Endothelial cell of umbilical vein (primary cell): ENCODE results near the gene SCARF2. TPM values are rescaled to one million over a fixed set of nuclear protein-coding genes. Genes with fewer than 3 reads are reported as not detected.

Source experiments
- BruUV-seq: library from RNA; stranded (reverse); fragments of 400-500 nt; replicated peaks from 2 replicates; lab custom pipeline; 2021; lab: Mats Ljungman, UMichigan
- CTCF ChIA-PET: fragments of 300-600, 350-600 bp; sonication (Branson Sonifier 250); formaldehyde crosslinking; loops from one replicate; lab custom pipeline; 2021; ENCODE audit warnings: antibody characterized with exemption, inconsistent platforms; lab: Charles Lee
- POLR2A ChIA-PET: fragments of 300-600, 350-600 bp; sonication (Branson Sonifier 250); formaldehyde crosslinking; loops from one replicate; lab custom pipeline; 2021; ENCODE audit warnings: antibody characterized with exemption, inconsistent platforms; lab: Charles Lee
- DNase-seq: peaks from one replicate; pipeline ENCODE4 v3.0.0-alpha.2; 2011; ENCODE audit warnings: low read depth, low spot score
- FAIRE-seq: peaks from 2 replicates; lab custom pipeline; 2011; peaks lifted over from hg19 to GRCh38; lab: Jason Lieb, UNC
- H2AFZ ChIP-seq: 2 replicates; pipeline ENCODE4 v1.6.0; 2012; ENCODE audit warnings: low read depth, low read length, control low read depth, inconsistent platforms
- H3K27ac ChIP-seq: 2 replicates; pipeline ENCODE4 v1.5.1; 2011; ENCODE audit warnings: low read depth, mild to moderate bottlenecking, control low read depth, low read length, moderate library complexity; ENCODE audit not compliant: insufficient read depth
- H3K27me3 ChIP-seq, 2 experiments: 2 replicates each; pipeline versions ENCODE4 v1.6.0 to v1.6.1; 2011; ENCODE audit warnings: low read length in 2 of 2, mixed read lengths in 1 of 2; ENCODE audit not compliant: control insufficient read depth in 2 of 2, insufficient read depth in 2 of 2
- H3K36me3 ChIP-seq, 2 experiments: 2 replicates in 1 of 2; 3 replicates in 1 of 2; pipeline ENCODE4 v1.5.1; 2011; ENCODE audit warnings: low read length in 2 of 2, mild to moderate bottlenecking in 1 of 2, moderate library complexity in 1 of 2; ENCODE audit not compliant: control insufficient read depth in 2 of 2, insufficient read depth in 2 of 2; ENCODE audit errors: extremely low read depth in 1 of 2
- H3K4me1 ChIP-seq: 3 replicates; pipeline ENCODE4 v1.5.1; 2011; ENCODE audit warnings: mild to moderate bottlenecking, low read length; ENCODE audit not compliant: control insufficient read depth, insufficient read depth; ENCODE audit errors: extremely low read depth
- H3K4me2 ChIP-seq: 2 replicates; pipeline ENCODE4 v1.6.1; 2011; ENCODE audit warnings: low read length, control low read depth, mixed read lengths; ENCODE audit not compliant: insufficient read depth
- H3K4me3 ChIP-seq, 3 experiments: fragments of 200-600 bp in 1 of 3; sonication (generic), shearing (Covaris generic) in 1 of 3; replicated peaks in 1 of 3; 2 replicates each; pipeline ENCODE4 v1.5.1; 2011 to 2016; ENCODE audit warnings: control low read depth in 3 of 3, low read length in 3 of 3, mild to moderate bottlenecking in 2 of 3, inconsistent platforms in 1 of 3, low read depth in 1 of 3, moderate library complexity in 1 of 3; ENCODE audit not compliant: insufficient read depth in 1 of 3
- H3K79me2 ChIP-seq: 2 replicates; pipeline ENCODE4 v1.6.0; 2012; ENCODE audit warnings: low read length, inconsistent platforms; ENCODE audit not compliant: control insufficient read depth, insufficient read depth
- H3K9ac ChIP-seq: replicated peaks from 2 replicates; pipeline ENCODE3; 2011; ENCODE audit warnings: low read length, control low read depth; ENCODE audit not compliant: insufficient read depth; ENCODE audit errors: extremely low read depth
- H3K9me1 ChIP-seq: replicated peaks from 3 replicates; pipeline ENCODE4 v1.6.0; 2011; ENCODE audit warnings: mild to moderate bottlenecking, low read length; ENCODE audit not compliant: control insufficient read depth, insufficient read depth; ENCODE audit errors: extremely low read depth
- H3K9me3 ChIP-seq: replicated peaks from 2 replicates; pipeline ENCODE4 v1.5.1; 2012; ENCODE audit warnings: low read length, inconsistent platforms; ENCODE audit not compliant: control insufficient read depth, insufficient read depth
- H4K20me1 ChIP-seq: replicated peaks from 2 replicates; pipeline ENCODE3; 2011; ENCODE audit warnings: mild to moderate bottlenecking, low read length; ENCODE audit not compliant: control insufficient read depth, insufficient read depth; ENCODE audit errors: extremely low read depth
- FOS ChIP-seq: IDR thresholded peaks from 2 replicates; pipeline ENCODE4 v1.6.1; 2011; ENCODE audit warnings: mild to moderate bottlenecking, low read length, moderate library complexity, borderline replicate concordance; ENCODE audit not compliant: insufficient read depth
- GATA2 ChIP-seq: IDR thresholded peaks from 2 replicates; pipeline ENCODE4 v1.7.0; 2011; ENCODE audit warnings: low read depth, mild to moderate bottlenecking, moderate library complexity, mixed read lengths, low read length; ENCODE audit not compliant: insufficient read length, insufficient read depth
- JUN ChIP-seq: IDR thresholded peaks from 2 replicates; pipeline ENCODE4 v1.6.1; 2011; ENCODE audit warnings: borderline replicate concordance, low read depth; ENCODE audit not compliant: insufficient read length, insufficient read depth
- MYC ChIP-seq: IDR thresholded peaks from one replicate; pipeline ENCODE4 v1.6.1; 2011; ENCODE audit warnings: mild to moderate bottlenecking, low read depth, low read length
- POLR2A ChIP-seq: IDR thresholded peaks from 2 replicates; pipeline ENCODE4 v1.6.1; 2012; ENCODE audit warnings: low read depth, mild to moderate bottlenecking, control low read depth, low read length
- POLR2AphosphoS5 ChIP-seq: IDR thresholded peaks from 2 replicates; pipeline ENCODE4 v1.6.1; 2012; ENCODE audit warnings: low read depth, mild to moderate bottlenecking, control low read depth, low read length, moderate library complexity; ENCODE audit not compliant: insufficient read depth
- dilution Hi-C: fragments of 300-500 bp; cut with MboI; formaldehyde crosslinking; loops from one replicate; pipeline ENCODE4 v1.15.0; 2019; ENCODE audit warnings: low sequenced_read_pairs; ENCODE audit not compliant: extremely low pct_ligation_motif_present
- intact Hi-C: fragments of 100-400 bp; cut with micrococcal nuclease; formaldehyde crosslinking; loops from one replicate; pipeline ENCODE4 v1.10.0; 2022
- polyA plus RNA-seq, 4 experiments: library from polyadenylated mRNA; depleted of rRNA in 3 of 4; stranded (reverse) in 3 of 4; unstranded in 1 of 4; fragments of >200 nt; gene quantifications; 2 replicates each; pipeline versions ENCODE4 v1.2.1 to v1.2.3, GENCODE V29; 2011 to 2012; ENCODE audit warnings: missing spikeins in 1 of 4
- total RNA-seq: library from RNA; stranded (reverse); gene quantifications from 2 replicates; pipeline ENCODE4 v1.2.3, GENCODE V29; 2021
- TF ChIP-seq, protein P1 (sequence below), 2 donors: IDR thresholded peaks; 1 replicate in 1 of 2; 2 replicates in 1 of 2; pipeline ENCODE4 v1.5.1; 2011; ENCODE audit warnings: low read length in 2 of 2, mild to moderate bottlenecking in 2 of 2, moderate library complexity in 2 of 2, control low read depth in 1 of 2, inconsistent platforms in 1 of 2, low read depth in 1 of 2; ENCODE audit not compliant: insufficient read depth in 1 of 2; ENCODE audit errors: extremely low read depth in 1 of 2
- TF ChIP-seq, protein P2 (sequence below): IDR thresholded peaks from 2 replicates; pipeline ENCODE4 v1.6.1; 2011; ENCODE audit not compliant: insufficient read depth, insufficient read length

Gene SCARF2
- total and polyA plus RNA-seq, 2 donors (not counting 3 experiments of a cell fraction or from before 2014, with no cell fraction given): 15.7 to 20.1 TPM

DNA sequence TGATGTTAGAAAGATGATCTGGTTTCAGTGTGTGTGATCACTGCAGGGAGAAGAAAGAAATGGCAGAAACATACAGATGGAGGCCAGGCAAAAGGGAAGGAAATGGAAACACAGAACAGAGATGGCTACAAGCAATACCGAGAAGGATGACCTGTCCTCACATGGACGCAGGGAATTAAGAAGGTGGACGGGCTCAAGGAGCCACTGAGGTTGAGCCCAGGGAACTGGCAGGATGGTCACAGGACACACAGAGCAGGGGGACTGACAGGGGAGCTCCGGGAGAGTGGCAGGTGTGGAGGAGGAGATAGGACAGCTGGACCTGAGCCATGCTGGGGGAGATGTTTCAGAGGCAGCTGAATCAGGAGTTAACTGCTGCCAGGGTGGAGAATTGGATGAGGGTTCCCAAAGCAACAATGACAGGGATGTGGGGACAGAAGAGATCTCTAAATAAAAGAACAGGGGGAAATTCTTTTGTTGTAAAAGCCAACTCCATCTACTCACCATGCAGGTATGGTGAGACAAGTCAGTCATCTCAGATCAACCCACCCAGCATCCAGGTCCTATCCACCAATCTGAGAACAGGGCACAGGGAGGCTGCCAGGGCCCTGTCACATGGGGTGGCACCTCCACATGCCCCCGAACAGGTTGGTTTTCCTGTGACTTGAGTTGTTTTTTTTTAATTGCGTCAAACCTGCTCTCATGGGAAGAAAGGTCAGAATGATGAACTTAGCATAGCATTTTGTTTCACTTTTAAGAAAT is 31.7 kb upstream of the SCARF2 start:
- BruUV-seq: no TSS peak

More for the DNA sequence above, 31.7 kb upstream of the SCARF2 start:
- intact Hi-C loops (no loop called here), dilution Hi-C loops (no loop called here)
- H3K79me2 ChIP-seq: no peaks in the 10 kb centered on the region
- no peaks in the 10 kb centered on the region for H3K4me1 ChIP-seq
- no peaks in the 10 kb centered on the region for H4K20me1 ChIP-seq
- no peaks in the 10 kb centered on the region for H3K27me3 ChIP-seq
- FAIRE-seq (no peak), DNase-seq (no peak)
- peaks cover 0 to 6% of the 10 kb centered on the region in 2 experiments for H3K36me3 ChIP-seq
- H3K9ac ChIP-seq: no peak overlapping the region
- no peaks in the 10 kb centered on the region for H3K9me1 ChIP-seq
- ChIA-PET POLR2A (interaction anchor here (0.6 kb wide), 1 partner anchor 58 kb away, joined by 3 read pairs; no protein-coding TSS in a partner anchor), CTCF (interaction anchor here (1.1 to 1.4 kb wide), 2 partner anchors 13 to 51 kb away, joined by 4 to 6 read pairs; no protein-coding TSS in a partner anchor)
- no peak for TF ChIP-seq POLR2AphosphoS5
- no peak for TF ChIP-seq MYC
- TF ChIP-seq FOS: no peak
- TF ChIP-seq, protein P1, sequence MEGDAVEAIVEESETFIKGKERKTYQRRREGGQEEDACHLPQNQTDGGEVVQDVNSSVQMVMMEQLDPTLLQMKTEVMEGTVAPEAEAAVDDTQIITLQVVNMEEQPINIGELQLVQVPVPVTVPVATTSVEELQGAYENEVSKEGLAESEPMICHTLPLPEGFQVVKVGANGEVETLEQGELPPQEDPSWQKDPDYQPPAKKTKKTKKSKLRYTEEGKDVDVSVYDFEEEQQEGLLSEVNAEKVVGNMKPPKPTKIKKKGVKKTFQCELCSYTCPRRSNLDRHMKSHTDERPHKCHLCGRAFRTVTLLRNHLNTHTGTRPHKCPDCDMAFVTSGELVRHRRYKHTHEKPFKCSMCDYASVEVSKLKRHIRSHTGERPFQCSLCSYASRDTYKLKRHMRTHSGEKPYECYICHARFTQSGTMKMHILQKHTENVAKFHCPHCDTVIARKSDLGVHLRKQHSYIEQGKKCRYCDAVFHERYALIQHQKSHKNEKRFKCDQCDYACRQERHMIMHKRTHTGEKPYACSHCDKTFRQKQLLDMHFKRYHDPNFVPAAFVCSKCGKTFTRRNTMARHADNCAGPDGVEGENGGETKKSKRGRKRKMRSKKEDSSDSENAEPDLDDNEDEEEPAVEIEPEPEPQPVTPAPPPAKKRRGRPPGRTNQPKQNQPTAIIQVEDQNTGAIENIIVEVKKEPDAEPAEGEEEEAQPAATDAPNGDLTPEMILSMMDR (IDR thresholded peaks at IDR 0.05; ENCODE audit: extremely low read depth in 1 of 2, insufficient read depth in 1 of 2, low read depth in 1 of 2, low read length in 2 of 2): no peak
- TF ChIP-seq POLR2A: no peak
- TF ChIP-seq, protein P2, sequence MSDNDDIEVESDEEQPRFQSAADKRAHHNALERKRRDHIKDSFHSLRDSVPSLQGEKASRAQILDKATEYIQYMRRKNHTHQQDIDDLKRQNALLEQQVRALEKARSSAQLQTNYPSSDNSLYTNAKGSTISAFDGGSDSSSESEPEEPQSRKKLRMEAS: no peak
- TF ChIP-seq GATA2: no peak
- TF ChIP-seq JUN: no peak
- H3K4me3 ChIP-seq: no peak overlapping the region
- H2AFZ ChIP-seq: no peak overlapping the region
- H3K4me2 ChIP-seq: no peak overlapping the region
- no peak overlapping the region for H3K27ac ChIP-seq
- no peaks in the 10 kb centered on the region for H3K9me3 ChIP-seq
